MV-4-11 (cell line): ENCODE measurements around the gene PTPN20.

Experiments
- DNase-seq: peaks from one replicate; lab custom pipeline; 2025; lab: John Stamatoyannopoulos, UW

PTPN20 gene

DNA sequence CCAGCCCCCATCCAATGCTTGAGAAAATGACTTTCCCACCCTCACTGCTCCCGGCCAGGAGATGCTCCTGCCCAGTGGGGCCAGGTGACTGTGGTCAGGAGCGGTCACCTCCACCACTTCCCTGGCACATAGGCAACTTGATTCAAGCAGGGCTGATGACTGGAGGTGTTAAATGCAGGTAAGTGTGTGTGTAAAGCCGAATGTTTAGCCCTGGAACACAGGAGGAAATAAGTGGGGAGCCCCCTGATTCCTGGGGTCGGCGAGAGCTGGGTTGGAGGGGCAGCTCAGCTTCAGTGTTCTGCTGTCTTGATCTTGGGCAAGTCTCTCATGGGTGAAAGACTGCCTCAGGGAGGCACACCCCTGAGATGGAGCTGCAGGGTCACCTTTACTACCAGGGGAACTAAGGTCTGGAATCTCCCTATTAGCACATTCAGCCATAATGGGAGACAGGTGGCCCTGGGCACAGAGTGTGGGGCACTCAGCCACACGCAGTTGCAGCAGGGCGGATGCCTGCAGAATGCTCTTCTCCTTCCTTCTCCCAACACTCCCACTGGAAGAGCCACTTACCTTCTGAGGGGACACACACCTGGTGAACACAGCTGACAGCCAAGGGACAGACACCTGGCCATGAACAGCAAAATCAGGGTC, 124.1 kb downstream of the PTPN20 start:
- no peak for DNase-seq

- DNase-seq = no peak
Measured at GRCh38 chr10:47035819-47036337, 124.7 kb downstream of the PTPN20 start.

GRCh38 chr10:47036771-47037170, 125.5 kb downstream of the PTPN20 start:
- no peak for DNase-seq

DNA sequence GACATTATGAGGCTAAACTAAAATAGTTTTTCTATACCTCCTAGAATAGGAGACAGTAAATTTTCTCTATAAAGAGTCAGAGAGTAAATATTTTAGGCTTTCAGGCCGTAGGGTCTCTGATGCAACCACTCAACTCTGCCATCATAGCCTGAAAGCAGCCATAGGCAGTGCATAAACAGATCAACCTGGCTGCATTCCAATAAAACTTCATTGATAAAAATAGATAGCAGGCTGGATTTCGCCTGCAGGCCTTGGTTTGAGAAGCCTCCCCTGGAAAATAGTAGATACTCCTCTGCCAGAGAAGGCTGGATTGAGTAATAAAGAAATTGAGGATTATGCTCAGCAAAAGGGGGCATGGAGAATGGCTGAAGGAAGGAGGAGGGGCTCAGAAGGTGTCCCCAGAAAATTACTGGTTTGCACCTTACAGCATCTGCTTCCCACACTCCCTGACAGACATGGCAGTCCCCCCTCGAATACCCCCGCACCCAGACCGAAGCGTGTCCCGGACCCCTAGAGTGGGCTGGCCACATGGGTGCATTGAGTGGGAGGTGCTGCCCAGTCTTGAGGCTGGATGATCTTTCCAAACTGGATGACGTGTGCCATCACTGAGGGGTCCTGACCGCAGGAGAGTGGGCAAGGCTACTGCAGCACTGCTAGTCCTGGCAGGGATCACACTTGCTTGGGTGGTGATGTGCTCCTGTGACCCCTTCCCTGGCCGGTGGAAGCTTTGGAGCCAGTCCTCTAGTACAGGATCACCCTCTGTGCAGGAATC, 126.6 kb downstream of the PTPN20 start:
- no peak for DNase-seq

DNA sequence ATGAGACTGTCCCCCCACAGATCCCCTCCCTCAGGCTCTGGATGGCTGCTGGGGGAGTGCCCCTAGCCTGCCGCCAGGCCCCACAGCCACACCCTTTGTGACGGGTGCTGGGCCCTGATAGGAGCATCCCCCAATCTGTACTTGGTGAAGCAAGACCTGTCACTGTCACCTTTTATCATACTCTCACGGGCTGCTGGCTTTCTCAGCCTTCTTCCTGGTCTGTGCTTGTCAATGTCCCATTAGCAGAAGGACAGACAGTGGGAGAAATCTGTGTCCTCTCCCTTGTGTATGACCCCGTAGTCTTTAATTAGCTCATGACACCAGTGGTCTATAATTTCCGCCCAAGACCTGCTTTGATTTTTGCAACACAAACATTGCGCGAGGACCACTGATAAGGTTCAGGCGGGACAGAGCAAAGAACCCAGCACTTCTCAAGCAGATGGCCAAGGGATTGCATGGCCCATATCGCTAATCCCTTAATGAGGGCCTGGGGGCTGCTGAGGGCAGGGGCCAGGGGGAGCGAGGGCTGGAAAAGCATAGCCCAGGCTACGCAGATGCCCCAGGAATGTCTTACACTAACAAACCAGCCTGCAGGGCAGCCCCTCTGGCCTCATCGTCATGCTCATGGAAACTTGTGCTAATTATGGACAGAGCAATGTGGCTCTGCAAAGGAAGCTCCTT, 127.8 kb downstream of the PTPN20 start:
- no peak for DNase-seq

DNA sequence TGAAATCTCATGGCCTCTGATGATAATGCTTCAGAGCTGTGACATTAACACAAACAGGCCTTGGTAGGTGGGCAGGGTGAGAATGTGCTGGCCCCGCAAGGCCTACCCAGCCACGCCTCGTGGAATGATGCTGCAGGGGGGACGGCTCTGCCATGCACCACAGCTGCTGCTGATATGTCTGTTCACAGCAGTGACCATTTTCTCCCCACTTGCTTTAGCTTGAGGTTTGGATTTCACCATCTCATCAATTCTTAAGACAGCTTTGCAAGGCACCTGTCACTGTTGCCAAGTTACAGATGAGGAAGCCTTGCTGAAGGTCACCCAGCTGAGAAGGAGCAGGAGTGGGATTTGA, 128.3 kb downstream of the PTPN20 start:
- no peak for DNase-seq

DNA sequence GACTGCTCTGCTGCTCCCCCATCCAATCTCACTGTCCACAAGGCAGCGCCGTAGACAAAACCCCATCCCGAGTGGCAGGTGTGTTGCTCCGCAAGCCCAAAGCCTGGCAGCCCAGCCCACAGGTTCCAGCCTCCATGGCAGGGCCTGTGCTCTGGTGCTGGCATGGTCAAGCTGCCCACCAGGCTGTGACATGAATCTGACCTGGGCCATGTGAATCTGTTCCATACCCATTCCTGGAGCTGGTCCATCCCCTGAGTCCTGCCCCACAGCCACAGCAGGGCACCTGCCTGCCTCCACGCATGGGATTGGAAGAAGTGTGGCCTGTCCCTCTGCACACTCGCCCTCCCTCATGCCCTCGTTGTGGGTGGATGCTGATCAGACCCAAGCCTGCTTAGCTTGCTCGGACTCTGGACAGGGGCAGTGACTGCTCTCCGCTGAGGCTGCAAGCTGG, 128.8 kb downstream of the PTPN20 start:
- no peak for DNase-seq

- DNase-seq = no peak
Measured at GRCh38 chr10:47040681-47041080, 129.5 kb downstream of the PTPN20 start.

- no peak for DNase-seq
Measured at GRCh38 chr10:47041396-47042198, 130.4 kb downstream of the PTPN20 start.

- no peak for DNase-seq
Measured at GRCh38 chr10:47042199-47042473, 130.9 kb downstream of the PTPN20 start.

DNA sequence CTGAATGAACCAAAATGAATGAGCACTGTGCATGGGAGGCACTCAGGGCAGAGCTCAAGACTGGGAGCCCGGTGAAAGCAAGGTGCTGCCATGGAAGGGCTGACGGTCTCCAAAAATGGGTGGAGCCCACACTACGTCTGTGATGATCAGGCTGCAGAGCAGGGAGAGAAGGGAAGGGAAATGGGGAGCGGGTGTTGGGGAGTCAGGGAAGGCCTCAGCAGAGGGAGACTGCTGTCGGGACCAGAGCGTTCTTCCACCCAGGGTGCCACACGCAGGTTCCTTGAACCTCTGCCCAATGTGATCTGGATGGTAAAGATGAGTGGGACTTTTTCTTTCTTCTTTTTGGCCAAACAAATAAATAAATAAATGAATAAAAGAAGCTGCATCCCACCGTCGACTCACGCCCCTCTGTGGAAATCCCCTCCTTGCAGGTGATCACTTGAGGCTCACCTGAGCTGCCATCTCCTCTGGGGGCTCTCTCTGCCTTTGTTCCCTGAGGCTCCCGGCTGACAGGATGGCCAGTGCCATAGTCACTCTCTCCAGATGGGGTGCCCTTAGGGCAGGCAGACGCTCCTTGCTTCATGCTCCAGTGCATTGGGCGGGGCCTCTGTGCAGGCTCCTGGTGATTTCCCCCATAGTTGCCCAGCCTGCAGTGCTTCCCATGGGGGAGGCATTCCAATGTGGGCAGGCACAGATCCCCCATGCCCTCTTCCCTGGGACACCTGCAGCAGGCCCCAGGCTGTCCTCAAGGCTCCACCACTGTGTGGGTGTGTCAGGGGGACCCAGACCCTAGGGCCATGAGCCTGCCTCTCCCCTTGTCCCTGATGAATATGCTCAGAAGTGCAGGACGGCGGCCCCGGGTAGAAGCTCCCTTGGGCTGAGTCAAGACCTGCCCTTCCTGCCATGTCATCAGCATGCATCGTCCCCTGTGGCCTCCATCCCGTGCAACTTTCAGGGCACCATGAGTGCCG, 131.8 kb downstream of the PTPN20 start:
- no peak for DNase-seq

DNA sequence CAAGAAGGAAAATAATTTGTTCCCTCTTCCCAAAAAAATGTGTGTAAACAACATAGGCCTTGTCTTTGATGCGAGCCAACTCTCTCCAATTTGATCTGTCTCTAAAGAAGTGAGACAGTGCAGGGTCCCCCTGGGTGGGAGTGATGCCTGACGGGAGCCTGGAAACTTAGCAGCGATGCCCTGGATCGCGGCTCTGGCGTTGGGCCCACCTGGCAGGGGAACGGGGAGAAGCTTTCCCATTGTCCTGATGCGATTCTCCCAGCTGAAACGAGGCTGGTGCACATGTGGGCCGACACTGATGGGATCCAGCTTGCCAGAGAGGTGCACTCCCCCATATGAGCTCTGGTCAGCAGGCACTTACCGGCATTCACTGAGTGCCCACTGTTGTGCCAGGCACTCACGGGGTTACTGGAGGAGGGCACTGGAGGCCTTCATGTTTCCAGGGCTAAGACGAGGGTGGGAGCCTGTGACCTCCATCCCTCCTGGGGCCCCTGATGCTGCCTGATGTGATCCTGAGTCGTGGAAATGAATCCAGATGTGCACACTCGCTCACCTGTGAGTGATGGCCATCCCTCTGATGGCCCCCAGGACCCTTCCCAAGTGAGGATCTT, 132.8 kb downstream of the PTPN20 start:
- no peak for DNase-seq

GRCh38 chr10:47044741-47045140, 133.5 kb downstream of the PTPN20 start:
- no peak for DNase-seq

DNA sequence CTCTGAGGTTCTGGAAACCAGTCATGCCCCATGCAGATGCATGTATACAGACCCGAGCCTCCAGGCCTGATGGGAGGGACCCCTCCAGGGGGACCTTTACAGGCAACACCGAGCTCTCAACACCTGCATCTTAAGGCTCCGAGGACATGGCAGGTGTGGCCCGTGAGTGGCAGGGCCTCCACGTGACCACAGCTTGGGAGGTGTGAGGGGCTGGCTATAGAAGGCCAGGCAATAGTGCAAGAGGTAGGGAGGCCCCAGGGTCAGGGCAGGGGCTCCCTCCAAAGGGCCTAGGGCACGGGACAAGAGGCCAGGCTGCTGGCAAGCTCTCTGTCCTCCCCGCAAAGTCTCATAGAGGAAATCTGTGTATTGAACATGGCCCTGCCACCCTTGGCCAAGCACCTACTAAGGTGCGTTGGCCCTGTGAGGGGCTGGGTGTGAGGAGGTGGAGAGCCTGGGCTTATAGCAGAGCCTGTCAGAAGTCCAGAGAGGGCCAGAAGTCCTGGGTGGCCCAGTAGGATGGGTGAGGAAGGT, 134.2 kb downstream of the PTPN20 start:
- DNase-seq = no peak

DNA sequence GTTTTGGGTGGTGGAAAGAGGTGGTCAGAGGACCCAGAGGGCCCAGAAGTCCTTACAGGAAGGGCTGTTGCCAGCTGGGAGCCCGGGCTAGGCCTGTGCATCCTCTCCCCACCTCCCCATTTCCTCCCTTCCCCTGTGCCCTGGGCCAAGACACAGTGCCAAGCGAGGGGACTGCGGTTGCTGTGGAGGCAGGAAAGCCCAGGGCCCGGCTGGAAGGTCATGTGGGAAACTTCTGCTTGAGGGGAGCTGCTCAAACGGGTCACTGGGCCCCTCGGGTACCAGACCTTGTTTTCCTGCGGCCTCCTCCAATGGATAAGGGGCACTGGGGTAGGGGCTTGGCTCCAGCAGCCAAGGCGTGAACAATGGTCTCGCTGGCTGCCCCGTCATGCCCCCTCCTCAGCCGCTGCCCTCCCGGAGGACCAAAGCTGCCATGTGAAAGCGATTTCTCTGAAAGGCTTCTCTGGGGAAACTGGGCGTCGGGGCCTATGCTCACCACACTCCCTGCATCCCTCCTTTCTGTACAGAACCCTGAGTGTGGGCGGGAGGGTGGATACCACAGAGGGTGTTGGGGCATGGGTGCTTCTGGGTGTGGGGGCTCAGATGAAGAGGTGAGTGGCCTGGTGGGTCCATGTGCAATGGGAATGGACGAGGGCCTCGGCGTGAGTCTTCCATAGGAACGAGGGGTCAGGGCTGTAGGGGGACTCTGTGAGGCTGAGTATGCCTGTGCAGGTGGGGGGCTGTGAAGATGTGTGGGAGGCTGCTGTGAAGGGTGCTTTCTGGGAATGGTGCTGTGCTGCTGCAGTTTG, 135.3 kb downstream of the PTPN20 start:
- no peak for DNase-seq

DNA sequence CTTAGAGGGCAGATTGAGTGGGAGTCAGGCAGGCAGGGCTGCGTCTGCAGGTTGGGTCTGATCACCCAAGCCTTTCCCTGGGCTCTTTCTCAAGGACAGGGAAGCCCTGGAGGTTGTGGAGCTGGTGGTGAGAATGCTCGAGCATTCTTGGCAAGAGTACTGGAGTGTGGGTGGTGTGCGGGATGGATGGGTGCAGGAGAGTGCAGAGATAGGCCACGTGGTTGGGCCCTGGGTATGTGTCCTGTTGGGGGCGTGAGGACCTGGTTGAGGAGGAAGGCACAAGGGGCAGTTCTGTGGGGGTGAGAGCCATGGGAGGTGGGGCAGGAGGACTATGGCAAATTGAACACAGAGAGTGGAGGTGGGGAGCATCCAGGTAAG, 135.9 kb downstream of the PTPN20 start:
- no peak for DNase-seq

DNA sequence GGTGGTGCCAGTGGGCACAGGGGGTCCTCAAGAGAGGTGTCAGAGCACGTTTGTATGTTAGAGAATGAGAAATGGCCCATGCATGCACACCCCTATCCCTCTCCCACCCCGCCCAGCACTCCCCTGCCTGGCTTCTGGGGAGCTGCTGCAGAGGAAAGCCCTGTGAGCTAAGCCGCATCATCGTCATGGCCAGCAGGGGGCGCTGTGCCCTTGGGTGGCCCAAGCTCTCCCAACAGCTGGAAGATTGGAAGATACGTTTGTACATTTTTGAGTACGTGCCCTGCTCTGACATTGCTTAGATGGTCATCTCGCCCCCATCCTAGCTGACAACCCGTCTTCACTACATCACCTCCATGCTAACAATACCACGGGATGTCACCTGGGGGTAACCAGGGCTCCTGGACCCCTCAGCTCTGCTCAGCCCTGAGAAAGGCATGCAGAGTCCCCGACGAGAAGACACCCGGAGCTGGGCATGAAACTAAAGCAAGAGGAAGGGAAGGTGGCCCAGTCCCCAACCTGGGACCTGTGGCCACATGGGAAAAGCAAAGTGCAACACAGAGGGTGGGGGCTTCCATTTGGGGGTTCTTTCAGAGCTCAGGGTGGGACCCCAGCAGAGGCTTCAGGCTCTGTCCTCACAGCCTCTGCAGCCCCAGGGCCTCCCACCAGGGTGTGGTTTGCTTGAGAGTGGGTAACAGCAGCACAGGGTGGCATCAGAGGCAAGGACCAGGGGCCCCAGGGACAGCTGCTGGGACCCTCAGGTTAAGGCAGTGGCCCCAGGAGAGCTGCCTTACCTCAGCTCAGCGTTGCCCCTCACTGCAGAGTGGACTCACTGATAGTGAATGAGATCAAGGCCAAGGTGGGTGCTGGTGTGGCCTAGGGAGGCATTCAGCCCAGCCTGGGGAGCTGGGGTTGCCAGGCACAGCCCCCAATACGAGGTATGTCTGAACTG, 136.6 kb downstream of the PTPN20 start:
- peak; percentile 51 for DNase-seq

GRCh38 chr10:47048526-47048905, 137.3 kb downstream of the PTPN20 start:
- no peak for DNase-seq
